SHP77 treated with DMSO at 0.1 percent for 48 hours (cell line): ENCODE measurements around the gene ZFPM1.

Experiments
- DNase-seq: peaks from one replicate; lab custom pipeline; 2025; lab: John Stamatoyannopoulos, UW

Gene ZFPM1

GRCh38 chr16:88527937-88528743 lies 75.1 kb downstream of the ZFPM1 start:
- no peak for DNase-seq

DNA sequence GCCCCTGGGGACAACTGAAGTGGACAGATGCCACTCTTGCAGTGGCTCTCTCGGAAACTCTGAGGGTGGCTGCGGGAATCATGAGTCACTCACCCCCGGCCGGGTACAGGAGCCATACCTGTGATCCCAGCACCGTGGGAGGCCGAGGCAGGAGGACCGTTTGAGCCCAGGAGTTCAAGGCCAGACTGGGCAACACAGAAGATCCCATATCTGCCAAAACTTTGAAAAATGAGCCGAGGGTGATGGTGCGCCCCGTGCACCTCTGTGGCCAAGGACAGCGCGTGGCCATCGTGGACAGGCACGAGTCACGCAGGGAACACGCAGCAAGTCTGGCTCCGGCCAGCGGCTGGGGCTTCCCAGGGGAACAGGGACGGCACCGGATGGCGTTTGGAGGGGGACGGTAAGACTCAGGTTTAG lies 75.8 kb downstream of the ZFPM1 start:
- DNase-seq: no peak

GRCh38 chr16:88529596-88529995 lies 76.5 kb downstream of the ZFPM1 start:
- DNase-seq: no peak

DNA sequence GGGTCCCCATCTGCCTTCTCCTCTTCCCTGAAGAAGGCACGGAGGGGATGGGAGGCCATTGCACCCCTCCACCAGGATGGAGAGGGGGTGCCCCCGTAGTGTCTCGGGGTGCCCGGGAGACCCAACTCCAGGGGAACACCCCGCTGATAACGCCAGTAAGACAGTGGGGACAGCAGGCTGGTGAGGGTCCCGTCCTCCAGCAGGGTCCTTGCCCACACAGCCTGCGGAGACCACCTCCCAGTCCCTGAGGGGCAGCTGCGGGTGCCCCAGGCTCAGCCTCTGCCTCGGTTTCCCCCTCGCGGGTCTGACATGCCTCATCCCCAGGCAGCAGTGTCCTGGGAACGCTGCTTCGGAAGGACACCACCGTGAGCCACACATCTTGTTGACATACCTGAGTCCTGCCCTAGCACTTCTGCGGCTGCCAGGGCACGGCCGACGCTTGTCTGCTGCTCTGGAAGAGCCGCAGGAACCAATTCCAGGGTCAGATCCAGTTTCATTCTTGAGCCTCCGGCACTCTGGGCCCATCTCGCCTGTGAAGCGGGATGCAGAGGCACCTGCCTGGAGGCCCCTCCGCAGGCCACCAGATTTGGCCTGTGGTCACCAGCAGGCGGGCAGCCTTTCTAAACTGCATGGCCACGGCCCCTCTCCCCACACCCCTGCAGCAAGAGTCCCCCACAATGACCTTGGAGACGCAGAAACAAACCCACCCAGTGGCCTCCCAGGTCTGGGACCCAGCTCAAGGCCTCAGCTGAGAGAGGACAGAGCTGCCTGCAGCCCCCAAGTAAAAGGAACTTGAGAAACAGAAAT lies 77.2 kb downstream of the ZFPM1 start:
- no peak for DNase-seq

DNA sequence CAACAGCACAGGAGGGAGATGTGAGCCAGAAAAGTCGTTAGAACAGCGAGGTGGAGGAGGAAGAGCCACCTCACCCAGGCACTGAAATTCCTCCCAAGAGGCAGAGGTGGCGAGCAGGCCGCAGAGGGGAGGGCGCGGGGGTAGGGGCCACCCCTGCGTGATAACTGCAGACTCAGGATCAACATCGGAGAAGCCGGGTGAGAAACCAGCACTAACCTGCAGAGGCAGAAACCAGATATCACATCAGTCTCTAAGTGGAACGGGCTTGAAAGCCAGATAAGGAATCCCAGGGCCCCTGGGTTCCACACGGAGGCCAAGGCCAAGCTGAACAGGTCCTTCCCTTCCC lies 77.8 kb downstream of the ZFPM1 start:
- no peak for DNase-seq

DNA sequence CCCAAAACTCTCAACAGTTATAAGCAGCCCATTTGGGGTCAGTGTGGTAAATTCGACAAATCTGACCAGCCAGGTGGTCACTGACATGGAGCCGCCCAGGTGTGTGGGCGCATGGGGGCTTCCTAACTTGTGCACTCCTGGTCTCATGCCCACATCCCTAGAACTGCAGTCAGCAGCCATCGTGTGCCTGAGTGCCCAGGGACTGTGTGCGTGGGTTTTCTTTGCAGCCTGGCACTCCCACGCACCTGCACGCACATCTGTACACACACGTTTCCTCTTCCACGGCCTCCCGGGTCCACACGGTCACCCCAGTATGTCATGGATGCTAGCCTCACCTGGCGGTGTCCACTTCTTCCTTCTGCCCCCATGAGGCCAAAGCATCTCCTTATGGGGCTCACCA lies 78.3 kb downstream of the ZFPM1 start:
- DNase-seq: no peak

DNA sequence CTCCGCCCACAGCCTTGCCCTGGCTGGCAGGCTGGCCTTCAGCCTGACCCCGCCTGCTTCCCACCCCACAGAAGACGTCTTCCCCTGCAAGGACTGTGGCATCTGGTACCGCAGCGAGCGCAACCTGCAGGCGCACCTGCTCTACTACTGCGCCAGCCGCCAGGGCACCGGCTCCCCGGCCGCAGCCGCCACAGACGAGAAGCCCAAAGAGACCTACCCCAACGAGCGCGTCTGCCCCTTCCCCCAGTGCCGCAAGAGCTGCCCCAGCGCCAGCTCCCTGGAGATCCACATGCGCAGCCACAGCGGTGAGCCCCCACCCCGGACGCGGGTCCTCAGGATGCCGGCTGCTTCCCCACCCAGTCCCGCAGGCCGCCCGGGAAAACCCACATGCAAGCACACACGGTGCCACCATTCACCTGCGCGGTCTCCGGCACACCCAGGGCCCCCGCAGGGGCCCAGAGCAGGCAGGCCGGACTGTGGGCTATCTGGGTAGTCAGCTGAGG lies 78.9 kb downstream of the ZFPM1 start:
- no peak for DNase-seq

- DNase-seq: no peak
Measured at GRCh38 chr16:88532434-88533241, 79.6 kb downstream of the ZFPM1 start.

- DNase-seq: no peak
Measured at GRCh38 chr16:88533381-88533917, 80.4 kb downstream of the ZFPM1 start.

DNA sequence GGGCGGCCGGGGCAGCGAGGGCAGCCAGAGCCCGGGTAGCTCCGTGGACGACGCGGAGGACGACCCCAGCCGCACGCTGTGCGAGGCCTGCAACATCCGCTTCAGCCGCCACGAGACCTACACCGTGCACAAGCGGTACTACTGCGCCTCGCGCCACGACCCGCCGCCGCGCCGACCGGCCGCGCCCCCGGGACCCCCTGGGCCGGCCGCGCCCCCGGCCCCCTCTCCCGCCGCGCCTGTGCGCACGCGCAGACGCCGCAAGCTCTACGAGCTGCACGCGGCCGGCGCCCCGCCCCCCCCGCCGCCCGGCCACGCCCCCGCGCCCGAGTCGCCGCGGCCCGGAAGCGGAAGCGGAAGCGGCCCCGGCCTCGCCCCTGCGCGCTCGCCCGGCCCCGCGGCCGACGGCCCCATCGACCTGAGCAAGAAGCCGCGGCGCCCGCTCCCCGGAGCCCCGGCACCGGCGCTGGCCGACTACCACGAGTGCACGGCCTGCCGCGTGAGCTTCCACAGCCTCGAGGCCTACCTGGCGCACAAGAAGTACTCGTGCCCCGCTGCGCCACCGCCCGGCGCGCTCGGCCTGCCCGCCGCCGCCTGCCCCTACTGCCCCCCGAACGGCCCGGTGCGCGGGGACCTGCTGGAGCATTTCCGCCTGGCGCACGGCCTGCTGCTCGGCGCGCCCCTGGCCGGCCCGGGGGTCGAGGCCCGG lies 81.0 kb downstream of the ZFPM1 start:
- peak; percentile 45 for DNase-seq

GRCh38 chr16:88534638-88535190 lies 81.6 kb downstream of the ZFPM1 start:
- no peak for DNase-seq

DNA sequence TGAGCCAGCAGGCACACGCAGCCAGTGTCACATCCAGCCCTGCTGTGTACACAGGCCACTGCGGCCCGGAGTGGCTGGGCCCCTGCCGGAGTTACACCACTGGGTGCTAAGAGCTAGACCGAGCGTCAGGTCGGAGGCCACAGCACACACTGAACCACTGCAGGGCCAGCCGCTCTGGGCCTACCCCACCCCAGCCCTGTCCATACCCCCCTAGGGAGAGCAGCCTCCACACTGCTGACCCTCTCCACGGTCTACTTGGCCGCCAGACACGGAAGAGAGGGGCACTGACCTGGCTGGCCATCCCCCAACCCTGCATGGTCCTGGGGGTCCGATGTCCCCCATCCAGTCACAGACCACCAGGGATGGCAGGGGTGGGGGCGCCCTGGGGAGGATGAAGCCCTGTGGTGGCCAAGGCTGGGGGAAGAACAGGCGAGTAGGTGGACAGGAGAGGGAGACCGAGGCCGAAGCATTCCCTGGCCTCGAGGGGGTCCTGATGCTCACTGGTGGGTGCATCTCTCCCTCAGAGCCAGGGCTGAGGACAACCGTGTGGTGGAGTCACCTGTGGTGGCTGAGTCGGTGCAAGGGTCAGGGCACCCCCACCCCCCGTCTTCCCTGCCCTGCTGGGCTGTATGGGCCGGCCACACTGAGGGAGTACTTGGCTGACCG lies 82.2 kb downstream of the ZFPM1 start:
- no peak for DNase-seq

GRCh38 chr16:88535857-88536222 lies 82.8 kb downstream of the ZFPM1 start:
- no peak for DNase-seq

DNA sequence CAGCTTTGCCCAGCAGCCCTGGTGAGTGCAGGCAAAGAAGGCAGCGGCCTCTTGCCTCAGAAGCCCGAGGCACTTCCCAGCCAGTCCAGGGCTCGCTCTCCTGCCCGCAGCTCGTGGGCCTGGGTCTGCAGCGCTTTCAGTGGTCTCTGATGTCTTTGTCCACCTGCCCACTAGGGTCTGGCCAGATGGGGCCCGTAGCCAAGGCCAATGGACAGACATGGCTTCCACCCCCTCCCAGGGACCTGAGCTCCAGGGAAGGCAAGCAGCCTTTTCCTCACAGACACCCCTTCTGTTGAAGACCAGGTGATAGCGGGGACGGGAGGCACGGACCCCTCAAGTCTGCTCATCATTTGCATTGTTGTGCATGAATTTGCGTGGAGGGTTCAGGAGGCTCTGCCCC lies 83.4 kb downstream of the ZFPM1 start:
- no peak for DNase-seq

- DNase-seq: no peak
Measured at GRCh38 chr16:88536971-88537751, 84.1 kb downstream of the ZFPM1 start.

DNA sequence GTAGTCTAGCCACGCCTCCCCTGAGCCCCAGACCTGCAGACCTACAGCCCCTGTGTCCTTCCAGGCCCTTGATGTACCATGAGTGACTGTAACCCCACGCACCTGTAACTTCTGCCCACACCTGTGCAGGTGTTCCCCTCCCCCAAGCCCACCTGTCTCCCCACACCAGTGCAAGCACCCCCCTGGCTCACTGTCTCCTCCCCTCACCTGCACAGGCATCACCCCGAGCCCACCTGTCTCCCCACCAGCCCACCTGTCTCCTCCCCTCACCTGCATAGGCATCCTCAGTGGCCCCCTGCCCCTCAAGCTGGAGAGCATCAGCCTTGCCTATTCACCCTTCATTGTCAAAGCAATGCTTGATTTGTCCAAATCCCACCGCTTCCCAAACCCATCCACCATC lies 84.8 kb downstream of the ZFPM1 start:
- no peak for DNase-seq

GRCh38 chr16:88538366-88539060 lies 85.4 kb downstream of the ZFPM1 start:
- DNase-seq: no peak

- DNase-seq: no peak
Measured at GRCh38 chr16:88539261-88539651, 86.2 kb downstream of the ZFPM1 start.

GRCh38 chr16:88539652-88540345 lies 86.7 kb downstream of the ZFPM1 start:
- no peak for DNase-seq
